ENCODE results near the gene WDR26.

Gene WDR26

DNA sequence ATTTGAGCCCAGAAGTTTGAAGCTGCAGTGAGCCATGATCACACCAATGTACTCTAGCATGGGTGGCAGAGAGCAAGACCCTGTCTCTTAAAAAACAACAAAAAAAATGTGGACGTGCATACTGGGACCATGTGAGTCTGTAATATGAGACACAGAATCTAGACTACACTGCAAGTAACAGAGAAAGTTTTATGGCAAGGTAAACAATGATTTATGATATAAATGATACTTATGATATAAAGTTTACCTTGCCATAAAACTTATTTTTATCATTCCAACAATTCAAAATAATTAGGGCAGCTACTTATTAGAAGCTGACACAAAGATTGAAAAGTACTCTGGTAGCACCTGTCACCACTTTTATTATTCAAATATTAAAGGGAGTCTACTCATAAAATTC lies 34.7 kb downstream of the WDR26 start:
- DNase-seq (ENCODE audit: low read depth), result no peak
- TF ChIP-seq CTCF (IDR thresholded peaks at IDR 0.05; ENCODE audit: low read depth, low read length, missing control alignments), result no peak
- no peak overlapping the region for H3K4me3 ChIP-seq (ENCODE audit: low read depth, low read length)

GRCh38 chr1:224393294-224393693 lies 41.3 kb downstream of the WDR26 start:
- no peak for TF ChIP-seq CTCF (IDR thresholded peaks at IDR 0.05; ENCODE audit: low read depth, low read length, missing control alignments)
- no peak overlapping the region for H3K4me3 ChIP-seq (ENCODE audit: low read depth, low read length)
- no peak for DNase-seq (ENCODE audit: low read depth)

- H3K4me3 ChIP-seq (ENCODE audit: low read depth, low read length), result no peak overlapping the region
- DNase-seq (ENCODE audit: low read depth), result no peak
- TF ChIP-seq CTCF (IDR thresholded peaks at IDR 0.05; ENCODE audit: low read depth, low read length, missing control alignments), result no peak
Observed at GRCh38 chr1:224392411-224393249, 42.0 kb downstream of the WDR26 start.

DNA sequence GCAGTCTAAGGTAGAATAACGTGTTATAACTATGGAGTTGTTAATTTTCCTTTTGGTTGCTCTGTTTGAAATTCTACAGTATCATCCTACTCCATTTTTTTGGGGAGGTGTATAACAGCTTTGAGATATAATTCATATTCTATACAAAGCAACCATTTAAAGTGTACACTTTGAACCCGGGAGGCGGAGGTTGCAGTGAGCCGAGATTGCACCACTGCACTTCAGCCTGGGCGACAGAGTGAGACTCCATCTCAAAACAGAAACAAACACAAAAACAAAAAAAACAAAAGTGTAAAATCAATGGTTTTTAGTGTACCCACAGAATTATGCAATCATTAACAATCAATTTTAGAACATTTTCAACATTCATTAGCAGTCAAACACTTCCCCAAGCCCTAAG lies 44.1 kb downstream of the WDR26 start:
- no peak for TF ChIP-seq CTCF (IDR thresholded peaks at IDR 0.05; ENCODE audit: low read depth, low read length, missing control alignments)
- no peak for DNase-seq (ENCODE audit: low read depth)
- H3K4me3 ChIP-seq (ENCODE audit: low read depth, low read length), result no peak overlapping the region

DNA sequence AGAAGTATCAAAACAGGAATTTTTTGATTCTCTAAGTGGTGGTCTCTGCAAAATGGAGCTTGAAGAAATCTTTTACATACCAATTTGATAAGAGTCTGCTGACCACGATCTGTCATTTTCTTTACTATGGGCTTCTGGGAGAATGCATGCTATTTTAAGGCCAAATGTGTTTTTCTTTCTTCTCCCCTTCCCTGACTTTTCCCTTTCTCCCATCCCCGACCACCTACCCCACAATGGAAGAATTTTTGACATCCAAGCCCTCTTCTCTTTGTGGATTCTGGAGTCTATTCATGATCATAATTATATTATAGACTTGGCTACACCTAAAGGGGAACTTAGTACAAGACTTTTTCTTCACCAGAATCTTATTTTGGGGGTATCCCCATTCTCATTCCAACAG lies 46.7 kb downstream of the WDR26 start:
- no peak for TF ChIP-seq CTCF (IDR thresholded peaks at IDR 0.05; ENCODE audit: low read depth, low read length, missing control alignments)
- no peak overlapping the region for H3K4me3 ChIP-seq (ENCODE audit: low read depth, low read length)
- DNase-seq (ENCODE audit: low read depth), result no peak

DNA sequence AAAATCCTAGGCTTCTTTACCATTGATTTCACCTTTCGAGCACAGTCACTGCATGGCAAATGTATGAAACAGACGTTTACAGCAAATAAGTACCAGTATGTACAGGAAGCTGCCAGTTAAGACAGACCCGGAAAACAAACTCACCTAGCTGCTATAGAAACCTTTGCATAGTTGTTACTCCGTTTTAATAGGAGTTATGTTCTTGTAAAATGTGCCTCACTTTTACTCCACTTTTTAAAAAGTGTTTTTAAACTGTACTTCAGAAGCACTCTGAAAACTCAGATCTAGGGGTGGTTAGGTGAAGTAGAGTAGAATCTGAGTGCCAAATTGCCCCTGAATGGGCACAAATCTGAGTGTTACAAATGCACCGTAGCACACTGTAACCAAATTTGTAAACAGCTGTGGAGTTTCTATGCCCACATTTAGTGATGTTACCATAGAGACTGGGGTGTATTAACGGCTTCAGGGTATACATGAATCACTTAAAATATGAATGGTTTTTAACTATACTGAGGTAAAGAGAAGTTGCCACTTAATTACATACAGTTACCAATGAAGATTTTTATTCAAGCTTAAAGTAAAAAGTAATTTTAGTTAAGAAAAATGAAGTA lies 47.2 kb downstream of the WDR26 start:
- H3K4me3 ChIP-seq (ENCODE audit: low read depth, low read length), result no peak overlapping the region
- no peak for TF ChIP-seq CTCF (IDR thresholded peaks at IDR 0.05; ENCODE audit: low read depth, low read length, missing control alignments)
- DNase-seq (ENCODE audit: low read depth), result no peak
